Heart left ventricle (tissue), 13 donors: ENCODE results near the gene TKT.

Experiments
- CTCF ChIP-seq, 12 donors: fragments of 200-600 bp; sonication (generic) in 4 of 12; IDR thresholded peaks; one replicate each; pipeline versions ENCODE4 v1.5.0 to v1.8.0; 2018 to 2022; ENCODE audit warnings: antibody characterized with exemption in 12 of 12, mild to moderate bottlenecking in 5 of 12
- POLR2A ChIP-seq, 2 donors: fragments of 450-650 bp; IDR thresholded peaks; one replicate each; pipeline ENCODE4 v1.6.1; 2017; ENCODE audit warnings: antibody characterized with exemption in 2 of 2, mild to moderate bottlenecking in 2 of 2, moderate library complexity in 2 of 2
- donor health status: ischemic (EF 13 %, LVEDD 7.1; RV severe dilation, severe dysfunction).
- donor health status: DM: no; HTN: yes; CAD: no.
- donor health status: DM: no; HTN: no; CAD: no.
- donor health status: ischemic (EF 25% LVEDD 6.9; RV normal size, moderate dysfunction).
- donor health status: ischemic (EF 25% LVEDD 5.7; RV mildly dilated, moderate dysfunction).
- donor health status: ischemic (EF 35%, LVEDD 5.7; RV mildly dilated, moderate dysfunction).
- donor health status: nonischemic (EF 11% LVEDD 7.7; RV severe dilation, severe dysfunction).
- donor health status: DM: yes; HTN: yes; CAD: no.
- donor health status: PGD.
- donor health status: ischemic (EF 29% LVEDD 5.4; RV normal size, mild dysfunction).
- donor health status: nonischemic (EF 23%, LVEDD 6.1; RV moderate dilation, normal function).

- TF ChIP-seq CTCF (IDR thresholded peaks at IDR 0.05) (no peak), POLR2A (IDR thresholded peaks at IDR 0.05) (no peak)
These were observed 74.3 kb downstream of the TKT start for GRCh38 chr3:53181528-53181927.
